H1 (cell line): ENCODE data around the gene ISCA2.
"Not testable (repeated sequence)": the region's sequence is repeated elsewhere in the genome, so short reads cannot be mapped to it uniquely, and the experiment has no call there.

Experiments
- CEBPB ChIP-seq: IDR thresholded peaks from 2 replicates; pipeline ENCODE4 v1.6.1; 2012; ENCODE audit warnings: low read depth, low read length
- EP300 ChIP-seq, 2 experiments: IDR thresholded peaks; 1 replicate in 1 of 2; 2 replicates in 1 of 2; pipeline ENCODE4 v1.6.1; 2011 to 2012; ENCODE audit warnings: low read depth in 2 of 2, low read length in 2 of 2, mild to moderate bottlenecking in 2 of 2, borderline replicate concordance in 1 of 2, inconsistent platforms in 1 of 2, moderate library complexity in 1 of 2
- EZH2 ChIP-seq: fragments of 200-600 bp; sonication (generic); IDR thresholded peaks from 2 replicates; pipeline ENCODE4 v1.7.1; 2012; ENCODE audit warnings: low read depth, mild to moderate bottlenecking, moderate library complexity, low read length, inconsistent platforms; ENCODE audit not compliant: severe bottlenecking
- HDAC2 ChIP-seq, 2 experiments: fragments of 300-600 bp in 1 of 2; sonication (generic) in 1 of 2; IDR thresholded peaks; 2 replicates each; pipeline ENCODE4 v1.6.1; 2011 to 2012; ENCODE audit warnings: low read depth in 2 of 2, low read length in 2 of 2, mild to moderate bottlenecking in 2 of 2, moderate library complexity in 2 of 2, borderline replicate concordance in 1 of 2, inconsistent platforms in 1 of 2
- JUN ChIP-seq: IDR thresholded peaks from 2 replicates; pipeline ENCODE4 v1.6.1; 2011; ENCODE audit warnings: low read depth, mild to moderate bottlenecking, improper control_type of control experiment, low read length
- KDM1A ChIP-seq: fragments of 200-600, 300-600 bp; sonication (generic); IDR thresholded peaks from 2 replicates; pipeline ENCODE4 v1.7.1; 2016; ENCODE audit warnings: mild to moderate bottlenecking, low read length, borderline replicate concordance
- MAFK ChIP-seq: IDR thresholded peaks from 2 replicates; pipeline ENCODE4 v1.6.1; 2012; ENCODE audit warnings: low read depth, mild to moderate bottlenecking, improper control_type of control experiment, low read length
- MAX ChIP-seq: IDR thresholded peaks from 2 replicates; pipeline ENCODE4 v1.6.1; 2012; ENCODE audit warnings: inconsistent platforms
- NRF1 ChIP-seq: IDR thresholded peaks from 2 replicates; pipeline ENCODE4 v1.6.1; 2011; ENCODE audit warnings: mild to moderate bottlenecking, low read depth, low read length, improper control_type of control experiment
- POLR2A ChIP-seq, 2 experiments: IDR thresholded peaks; 1 replicate in 1 of 2; 2 replicates in 1 of 2; pipeline ENCODE4 v1.6.1; 2011; ENCODE audit warnings: low read depth in 2 of 2, low read length in 2 of 2, mild to moderate bottlenecking in 2 of 2; ENCODE audit errors: control extremely low read depth in 1 of 2
- POLR2AphosphoS5 ChIP-seq: IDR thresholded peaks from 2 replicates; pipeline ENCODE4 v1.6.1; 2011; ENCODE audit warnings: low read depth, low read length
- SRF ChIP-seq: IDR thresholded peaks from 2 replicates; pipeline ENCODE4 v1.6.1; 2011; ENCODE audit warnings: mild to moderate bottlenecking, low read depth, low read length, moderate library complexity
- TF ChIP-seq, protein P1 (sequence below), 3 experiments: IDR thresholded peaks; 1 replicate in 2 of 3; 2 replicates in 1 of 3; pipeline versions ENCODE4 v1.5.1 to v1.6.1; 2011; ENCODE audit warnings: low read length in 3 of 3, mild to moderate bottlenecking in 3 of 3, inconsistent platforms in 2 of 3, low read depth in 1 of 3, moderate library complexity in 1 of 3; ENCODE audit not compliant: insufficient read depth in 1 of 3; ENCODE audit errors: control extremely low read depth in 1 of 3

GRCh38 chr14:74536336-74536735 lies 42.8 kb downstream of the ISCA2 start:
- TF ChIP-seq, protein P1, sequence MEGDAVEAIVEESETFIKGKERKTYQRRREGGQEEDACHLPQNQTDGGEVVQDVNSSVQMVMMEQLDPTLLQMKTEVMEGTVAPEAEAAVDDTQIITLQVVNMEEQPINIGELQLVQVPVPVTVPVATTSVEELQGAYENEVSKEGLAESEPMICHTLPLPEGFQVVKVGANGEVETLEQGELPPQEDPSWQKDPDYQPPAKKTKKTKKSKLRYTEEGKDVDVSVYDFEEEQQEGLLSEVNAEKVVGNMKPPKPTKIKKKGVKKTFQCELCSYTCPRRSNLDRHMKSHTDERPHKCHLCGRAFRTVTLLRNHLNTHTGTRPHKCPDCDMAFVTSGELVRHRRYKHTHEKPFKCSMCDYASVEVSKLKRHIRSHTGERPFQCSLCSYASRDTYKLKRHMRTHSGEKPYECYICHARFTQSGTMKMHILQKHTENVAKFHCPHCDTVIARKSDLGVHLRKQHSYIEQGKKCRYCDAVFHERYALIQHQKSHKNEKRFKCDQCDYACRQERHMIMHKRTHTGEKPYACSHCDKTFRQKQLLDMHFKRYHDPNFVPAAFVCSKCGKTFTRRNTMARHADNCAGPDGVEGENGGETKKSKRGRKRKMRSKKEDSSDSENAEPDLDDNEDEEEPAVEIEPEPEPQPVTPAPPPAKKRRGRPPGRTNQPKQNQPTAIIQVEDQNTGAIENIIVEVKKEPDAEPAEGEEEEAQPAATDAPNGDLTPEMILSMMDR (IDR thresholded peaks at IDR 0.05; ENCODE audit: control extremely low read depth in 1 of 3, insufficient read depth in 1 of 3, low read depth in 1 of 3, low read length in 3 of 3): not testable (repeated sequence)
- not testable (repeated sequence) for TF ChIP-seq POLR2A (IDR thresholded peaks at IDR 0.05; ENCODE audit: control extremely low read depth in 1 of 2, low read depth in 2 of 2, low read length in 2 of 2); EZH2; MAFK; POLR2AphosphoS5; EP300 (IDR thresholded peaks at IDR 0.05; ENCODE audit: borderline replicate concordance in 1 of 2, low read depth in 2 of 2, low read length in 2 of 2); KDM1A; JUN; MAX; CEBPB; SRF; HDAC2 (IDR thresholded peaks at IDR 0.05; ENCODE audit: borderline replicate concordance in 1 of 2, low read depth in 2 of 2, low read length in 2 of 2); NRF1
